HCT116 (cell line): ENCODE measurements around the gene BRD9. TPM values are rescaled to one million over a fixed set of nuclear protein-coding genes. Genes with fewer than 3 reads are reported as not detected.

Source experiments
- ATAC-seq: fragments of 200-7000 bp; cut with Tn5 transposase; 2 replicates; pipeline ENCODE4 v1.9.1; 2020; ENCODE audit warnings: mild to moderate bottlenecking, moderate library complexity
- BruUV-seq: library from RNA; stranded (reverse); fragments of 400-500 nt; replicated peaks from 2 replicates; lab custom pipeline; 2021; lab: Mats Ljungman, UMichigan
- CTCF ChIA-PET: fragments of 300-600 bp; sonication (Branson Sonifier 250); formaldehyde crosslinking; loops from one replicate; lab custom pipeline; 2021; ENCODE audit warnings: antibody characterized with exemption; lab: Charles Lee
- POLR2A ChIA-PET: fragments of 300-600, 350-600 bp; sonication (Branson Sonifier 250); formaldehyde crosslinking; loops from one replicate; lab custom pipeline; 2021; ENCODE audit warnings: antibody characterized with exemption; lab: Charles Lee
- RAD21 ChIA-PET, 2 experiments: fragments of 300-600 bp; sonication (Branson Sonifier 250); formaldehyde crosslinking; loops; one replicate each; lab custom pipeline; 2023; ENCODE audit warnings: low total read pairs in 2 of 2; ENCODE audit not compliant: uncharacterized antibody in 2 of 2, unreplicated experiment in 2 of 2, low non-redundant PET in 1 of 2; lab: Charles Lee
- DNase-seq: peaks from one replicate; pipeline ENCODE4 v3.0.0-alpha.2; 2010; ENCODE audit warnings: low read depth, low spot score
- H2AFZ ChIP-seq: fragments of 200-600 bp; shearing (Covaris generic), sonication (generic); 2 replicates; pipeline ENCODE4 v1.6.1; 2017; ENCODE audit warnings: low read depth, mixed run types, mixed read lengths, antibody characterized with exemption, low read length; ENCODE audit not compliant: poor library complexity, severe bottlenecking
- H3K27ac ChIP-seq: 2 replicates; pipeline ENCODE4 v1.5.1; 2012; ENCODE audit warnings: low read depth, low read length
- H3K27me3 ChIP-seq: fragments of 200-600 bp; sonication (generic); 2 replicates; pipeline ENCODE4 v1.6.1; 2016; ENCODE audit warnings: mixed run types, low read length, mixed read lengths; ENCODE audit not compliant: insufficient read depth
- H3K36me3 ChIP-seq, 2 experiments: fragments of 200-500 bp in 1 of 2; fragments of 200-600 bp in 1 of 2; sonication (Bioruptor generic) in 1 of 2; sonication (generic) in 1 of 2; 2 replicates each; pipeline versions ENCODE4 v1.5.1 to v1.6.1; 2014 to 2016; ENCODE audit warnings: low read length in 2 of 2, inconsistent platforms in 1 of 2, mixed read lengths in 1 of 2, mixed run types in 1 of 2; ENCODE audit not compliant: insufficient read depth in 2 of 2, control insufficient read depth in 1 of 2
- H3K4me1 ChIP-seq, 2 experiments: fragments of 200-600 bp in 1 of 2; sonication (generic) in 1 of 2; 2 replicates each; pipeline versions ENCODE4 v1.5.1 to v1.6.1; 2012 to 2017; ENCODE audit warnings: low read length in 2 of 2, inconsistent platforms in 1 of 2, mild to moderate bottlenecking in 1 of 2, mixed read lengths in 1 of 2, mixed run types in 1 of 2, moderate library complexity in 1 of 2; ENCODE audit not compliant: insufficient read depth in 2 of 2, control insufficient read depth in 1 of 2
- H3K4me2 ChIP-seq: fragments of 200-600 bp; sonication (generic); 2 replicates; pipeline ENCODE4 v1.6.1; 2017; ENCODE audit warnings: mixed run types, low read length, mixed read lengths
- H3K4me3 ChIP-seq, 2 experiments: fragments of 200-600 bp in 1 of 2; sonication (generic) in 1 of 2; replicated peaks in 1 of 2; 2 replicates each; pipeline ENCODE4 v1.5.1; 2011 to 2016; ENCODE audit warnings: low read length in 2 of 2, control low read depth in 1 of 2, low read depth in 1 of 2, mild to moderate bottlenecking in 1 of 2, mixed read lengths in 1 of 2, mixed run types in 1 of 2
- H3K79me2 ChIP-seq: fragments of 200-600 bp; sonication (generic); 2 replicates; pipeline ENCODE4 v1.6.1; 2017; ENCODE audit warnings: mild to moderate bottlenecking, mixed run types, low read length, moderate library complexity, mixed read lengths; ENCODE audit not compliant: insufficient read depth
- H3K9ac ChIP-seq: fragments of 200-600 bp; sonication (generic); 2 replicates; pipeline ENCODE4 v1.6.1; 2016; ENCODE audit warnings: low read length, mixed read lengths
- H3K9me2 ChIP-seq: fragments of 200-600 bp; sonication (generic), shearing (Covaris generic); 2 replicates; pipeline ENCODE4 v1.6.1; 2017; ENCODE audit warnings: mixed run types, mild to moderate bottlenecking, moderate library complexity; ENCODE audit not compliant: insufficient read depth
- H3K9me3 ChIP-seq, 2 experiments: fragments of 200-500 bp in 1 of 2; fragments of 200-600 bp in 1 of 2; sonication (Bioruptor generic) in 1 of 2; sonication (generic) in 1 of 2; 2 replicates each; pipeline ENCODE4 v1.6.1; 2014 to 2017; ENCODE audit warnings: low read length in 2 of 2, mixed read lengths in 2 of 2, inconsistent platforms in 1 of 2, low read depth in 1 of 2, mild to moderate bottlenecking in 1 of 2, mixed run types in 1 of 2, moderate library complexity in 1 of 2; ENCODE audit not compliant: control insufficient read depth in 1 of 2, insufficient read depth in 1 of 2
- H4K20me1 ChIP-seq: fragments of 200-600 bp; sonication (generic), shearing (Covaris generic); 2 replicates; pipeline ENCODE4 v1.6.1; 2017; ENCODE audit warnings: mixed run types, mild to moderate bottlenecking, moderate library complexity; ENCODE audit not compliant: insufficient read depth
- CBX3 ChIP-seq: IDR thresholded peaks from 2 replicates; pipeline ENCODE4 v1.6.1; 2012; ENCODE audit warnings: low read depth
- CEBPB ChIP-seq: IDR thresholded peaks from 2 replicates; pipeline ENCODE4 v1.6.1; 2012; ENCODE audit warnings: low read depth
- ELF1 ChIP-seq: IDR thresholded peaks from 2 replicates; pipeline ENCODE4 v1.6.1; 2012; ENCODE audit warnings: low read depth, borderline replicate concordance
- EZH2 ChIP-seq: fragments of 200-600 bp; sonication (generic); IDR thresholded peaks from 2 replicates; pipeline ENCODE4 v1.6.1; 2017; ENCODE audit warnings: antibody characterized with exemption, mixed run types
- EZH2phosphoT487 ChIP-seq: fragments of 200-600 bp; IDR thresholded peaks from 2 replicates; pipeline ENCODE4 v1.6.1; 2018; ENCODE audit warnings: antibody characterized with exemption, borderline replicate concordance
- FOSL1 ChIP-seq: IDR thresholded peaks from 2 replicates; pipeline ENCODE4 v1.6.1; 2012; ENCODE audit warnings: low read depth
- POLR2A ChIP-seq: IDR thresholded peaks from 2 replicates; pipeline ENCODE4 v1.7.0; 2011; ENCODE audit warnings: borderline replicate concordance; ENCODE audit not compliant: insufficient read depth, insufficient read length; ENCODE audit errors: extremely low read depth
- POLR2AphosphoS5 ChIP-seq: IDR thresholded peaks from 2 replicates; pipeline ENCODE4 v1.6.1; 2011; ENCODE audit warnings: mild to moderate bottlenecking, low read depth, low read length, moderate library complexity
- RAD21 ChIP-seq: IDR thresholded peaks from 2 replicates; pipeline ENCODE4 v1.6.1; 2012; ENCODE audit warnings: low read depth, mild to moderate bottlenecking
- SP1 ChIP-seq: IDR thresholded peaks from 2 replicates; pipeline ENCODE4 v1.6.1; 2012; ENCODE audit warnings: low read depth
- SRF ChIP-seq: IDR thresholded peaks from 2 replicates; pipeline ENCODE4 v1.6.1; 2012; ENCODE audit warnings: low read depth
- ZBTB33 ChIP-seq: IDR thresholded peaks from 2 replicates; pipeline ENCODE4 v1.6.1; 2011; ENCODE audit warnings: mild to moderate bottlenecking, low read length, moderate library complexity; ENCODE audit not compliant: insufficient replicate concordance; ENCODE audit errors: extremely low read depth
- ZFX ChIP-seq: fragments of 450-650 bp; IDR thresholded peaks from 2 replicates; pipeline ENCODE4 v1.6.1; 2017
- ZNF274 ChIP-seq: fragments of 200-500 bp; sonication (Bioruptor generic); IDR thresholded peaks from 2 replicates; pipeline ENCODE4 v1.6.1; 2014; ENCODE audit warnings: mild to moderate bottlenecking, low read depth, low read length, inconsistent platforms
- intact Hi-C: fragments of 100-400 bp; cut with micrococcal nuclease; formaldehyde crosslinking; loops from 2 replicates; pipeline ENCODE4 v1.10.0; 2022
- total RNA-seq: library from RNA; stranded (reverse); gene quantifications from one replicate; pipeline ENCODE4 v1.2.1, GENCODE V29; 2021; ENCODE audit not compliant: unreplicated experiment
- TF ChIP-seq, protein P1 (sequence below), 3 experiments: fragments of 200-600 bp in 1 of 3; sonication (generic) in 1 of 3; IDR thresholded peaks in 2 of 3; conservative IDR thresholded peaks in 1 of 3; 2 replicates each; pipeline ENCODE4 v1.5.1; 2012 to 2017; ENCODE audit warnings: low read depth in 2 of 3, low read length in 2 of 3, antibody characterized with exemption in 1 of 3, borderline replicate concordance in 1 of 3, control low read depth in 1 of 3, mild to moderate bottlenecking in 1 of 3, mixed read lengths in 1 of 3, mixed run types in 1 of 3, moderate library complexity in 1 of 3; ENCODE audit not compliant: insufficient read depth in 1 of 3
- TF ChIP-seq, protein P2 (sequence below): IDR thresholded peaks from 2 replicates; pipeline ENCODE4 v1.6.1; 2012
- TF ChIP-seq, protein P3 (sequence below): IDR thresholded peaks from 2 replicates; pipeline ENCODE4 v1.6.1; 2012; ENCODE audit warnings: low read depth

The BRD9 gene
- total RNA-seq, 1 experiment from 2014 or later = 54.6 TPM

GRCh38 chr5:849651-850301 is 42.8 kb downstream of the BRD9 start:
- no peaks in the 10 kb centered on the region for H3K4me1 ChIP-seq
- no TSS peak for BruUV-seq
- TF ChIP-seq CEBPB = no peak
- TF ChIP-seq SP1 = no peak
- no peak for TF ChIP-seq ELF1
- TF ChIP-seq POLR2AphosphoS5 = no peak
- no peak for TF ChIP-seq POLR2A
- no peak for TF ChIP-seq ZBTB33
- TF ChIP-seq RAD21 = no peak
- TF ChIP-seq SRF = no peak
- TF ChIP-seq FOSL1 = no peak
- TF ChIP-seq, protein P1, sequence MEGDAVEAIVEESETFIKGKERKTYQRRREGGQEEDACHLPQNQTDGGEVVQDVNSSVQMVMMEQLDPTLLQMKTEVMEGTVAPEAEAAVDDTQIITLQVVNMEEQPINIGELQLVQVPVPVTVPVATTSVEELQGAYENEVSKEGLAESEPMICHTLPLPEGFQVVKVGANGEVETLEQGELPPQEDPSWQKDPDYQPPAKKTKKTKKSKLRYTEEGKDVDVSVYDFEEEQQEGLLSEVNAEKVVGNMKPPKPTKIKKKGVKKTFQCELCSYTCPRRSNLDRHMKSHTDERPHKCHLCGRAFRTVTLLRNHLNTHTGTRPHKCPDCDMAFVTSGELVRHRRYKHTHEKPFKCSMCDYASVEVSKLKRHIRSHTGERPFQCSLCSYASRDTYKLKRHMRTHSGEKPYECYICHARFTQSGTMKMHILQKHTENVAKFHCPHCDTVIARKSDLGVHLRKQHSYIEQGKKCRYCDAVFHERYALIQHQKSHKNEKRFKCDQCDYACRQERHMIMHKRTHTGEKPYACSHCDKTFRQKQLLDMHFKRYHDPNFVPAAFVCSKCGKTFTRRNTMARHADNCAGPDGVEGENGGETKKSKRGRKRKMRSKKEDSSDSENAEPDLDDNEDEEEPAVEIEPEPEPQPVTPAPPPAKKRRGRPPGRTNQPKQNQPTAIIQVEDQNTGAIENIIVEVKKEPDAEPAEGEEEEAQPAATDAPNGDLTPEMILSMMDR (IDR thresholded peaks at IDR 0.05 in 2 of 3, conservative IDR thresholded peaks at IDR 0.05 in 1 of 3; ENCODE audit: borderline replicate concordance in 1 of 3, insufficient read depth in 1 of 3, low read depth in 2 of 3, low read length in 2 of 3) = no peak
- no peak for TF ChIP-seq CBX3
- no peak for TF ChIP-seq ZNF274
- no peak for TF ChIP-seq EZH2phosphoT487
- TF ChIP-seq, protein P2, sequence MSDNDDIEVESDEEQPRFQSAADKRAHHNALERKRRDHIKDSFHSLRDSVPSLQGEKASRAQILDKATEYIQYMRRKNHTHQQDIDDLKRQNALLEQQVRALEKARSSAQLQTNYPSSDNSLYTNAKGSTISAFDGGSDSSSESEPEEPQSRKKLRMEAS = no peak
- no peak for TF ChIP-seq EZH2
- TF ChIP-seq, protein P3, sequence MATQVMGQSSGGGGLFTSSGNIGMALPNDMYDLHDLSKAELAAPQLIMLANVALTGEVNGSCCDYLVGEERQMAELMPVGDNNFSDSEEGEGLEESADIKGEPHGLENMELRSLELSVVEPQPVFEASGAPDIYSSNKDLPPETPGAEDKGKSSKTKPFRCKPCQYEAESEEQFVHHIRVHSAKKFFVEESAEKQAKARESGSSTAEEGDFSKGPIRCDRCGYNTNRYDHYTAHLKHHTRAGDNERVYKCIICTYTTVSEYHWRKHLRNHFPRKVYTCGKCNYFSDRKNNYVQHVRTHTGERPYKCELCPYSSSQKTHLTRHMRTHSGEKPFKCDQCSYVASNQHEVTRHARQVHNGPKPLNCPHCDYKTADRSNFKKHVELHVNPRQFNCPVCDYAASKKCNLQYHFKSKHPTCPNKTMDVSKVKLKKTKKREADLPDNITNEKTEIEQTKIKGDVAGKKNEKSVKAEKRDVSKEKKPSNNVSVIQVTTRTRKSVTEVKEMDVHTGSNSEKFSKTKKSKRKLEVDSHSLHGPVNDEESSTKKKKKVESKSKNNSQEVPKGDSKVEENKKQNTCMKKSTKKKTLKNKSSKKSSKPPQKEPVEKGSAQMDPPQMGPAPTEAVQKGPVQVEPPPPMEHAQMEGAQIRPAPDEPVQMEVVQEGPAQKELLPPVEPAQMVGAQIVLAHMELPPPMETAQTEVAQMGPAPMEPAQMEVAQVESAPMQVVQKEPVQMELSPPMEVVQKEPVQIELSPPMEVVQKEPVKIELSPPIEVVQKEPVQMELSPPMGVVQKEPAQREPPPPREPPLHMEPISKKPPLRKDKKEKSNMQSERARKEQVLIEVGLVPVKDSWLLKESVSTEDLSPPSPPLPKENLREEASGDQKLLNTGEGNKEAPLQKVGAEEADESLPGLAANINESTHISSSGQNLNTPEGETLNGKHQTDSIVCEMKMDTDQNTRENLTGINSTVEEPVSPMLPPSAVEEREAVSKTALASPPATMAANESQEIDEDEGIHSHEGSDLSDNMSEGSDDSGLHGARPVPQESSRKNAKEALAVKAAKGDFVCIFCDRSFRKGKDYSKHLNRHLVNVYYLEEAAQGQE = no peak
- no peak for TF ChIP-seq ZFX
- DNase-seq (no peak), ATAC-seq (no peak)
- no peak overlapping the region for H3K27ac ChIP-seq
- H2AFZ ChIP-seq = no peak overlapping the region
- no peak overlapping the region for H3K4me2 ChIP-seq
- H3K9ac ChIP-seq = no peak overlapping the region
- POLR2A ChIA-PET = no interaction called here
- no peak overlapping the region for H3K4me3 ChIP-seq
- no peaks in the 10 kb centered on the region for H3K27me3 ChIP-seq
- H3K9me2 ChIP-seq = no peaks in the 10 kb centered on the region
- CTCF ChIA-PET = no interaction called here
- no peaks in the 10 kb centered on the region for H3K9me3 ChIP-seq
- H4K20me1 ChIP-seq = no peaks in the 10 kb centered on the region
- no peaks in the 10 kb centered on the region for H3K79me2 ChIP-seq
- intact Hi-C loops = no loop called here
- H3K36me3 ChIP-seq = no peaks in the 10 kb centered on the region
- RAD21 ChIA-PET = no interaction called here
